Measurements from ENCODE around the gene FIP1L1. TPM values are rescaled to one million over a fixed set of nuclear protein-coding genes. Genes with fewer than 3 reads are reported as not detected.
"Not testable (repeated sequence)": the region's sequence is repeated elsewhere in the genome, so short reads cannot be mapped to it uniquely, and the experiment has no call there.

FIP1L1 gene, protein sequence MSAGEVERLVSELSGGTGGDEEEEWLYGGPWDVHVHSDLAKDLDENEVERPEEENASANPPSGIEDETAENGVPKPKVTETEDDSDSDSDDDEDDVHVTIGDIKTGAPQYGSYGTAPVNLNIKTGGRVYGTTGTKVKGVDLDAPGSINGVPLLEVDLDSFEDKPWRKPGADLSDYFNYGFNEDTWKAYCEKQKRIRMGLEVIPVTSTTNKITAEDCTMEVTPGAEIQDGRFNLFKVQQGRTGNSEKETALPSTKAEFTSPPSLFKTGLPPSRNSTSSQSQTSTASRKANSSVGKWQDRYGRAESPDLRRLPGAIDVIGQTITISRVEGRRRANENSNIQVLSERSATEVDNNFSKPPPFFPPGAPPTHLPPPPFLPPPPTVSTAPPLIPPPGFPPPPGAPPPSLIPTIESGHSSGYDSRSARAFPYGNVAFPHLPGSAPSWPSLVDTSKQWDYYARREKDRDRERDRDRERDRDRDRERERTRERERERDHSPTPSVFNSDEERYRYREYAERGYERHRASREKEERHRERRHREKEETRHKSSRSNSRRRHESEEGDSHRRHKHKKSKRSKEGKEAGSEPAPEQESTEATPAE
- total RNA-seq, result 10 to 100 TPM; 49.3 to 70.3 TPM

GRCh38 chr4:53377319-53378170, at the start of gene FIP1L1:
Gene FIP1L1 (plus strand): TSS chr4:53377641. CDS start chr4:53377839, 198 bp downstream.
- H3K27me3 Mint-ChIP-seq, result no peaks in the 10 kb centered on the region

GRCh38 chr4:53334916-53335315, 42.5 kb upstream of the FIP1L1 start:
- H3K4me1 Mint-ChIP-seq; H3K9me3 Mint-ChIP-seq; H3K4me3 Mint-ChIP-seq; H3K27me3 Mint-ChIP-seq; H3K27ac Mint-ChIP-seq; ATAC-seq (replicated peaks); H3K36me3 Mint-ChIP-seq (ENCODE audit: low read depth): not testable (repeated sequence)

More at GRCh38 chr4:53377319-53378170, at the start of gene FIP1L1:
- Mint-ChIP-seq H3K9me3 (no peaks in the 10 kb centered on the region), H3K4me3 (peak within 1 kb of the TSS; percentile 97), H3K4me1 (peaks cover 23% of the 10 kb centered on the region), H3K27ac (peak within 1 kb of the TSS; percentile 99), H3K36me3 (ENCODE audit: low read depth) (peaks cover 58% of the 10 kb centered on the region)
- peak; percentile 96 for ATAC-seq (replicated peaks)

GRCh38 chr4:53340145-53340544, 37.3 kb upstream of the FIP1L1 start:
- not testable (repeated sequence) for H3K4me3 Mint-ChIP-seq; H3K4me1 Mint-ChIP-seq; H3K9me3 Mint-ChIP-seq; H3K27me3 Mint-ChIP-seq; H3K27ac Mint-ChIP-seq; ATAC-seq (replicated peaks)
- H3K36me3 Mint-ChIP-seq (ENCODE audit: low read depth), result peaks cover 23% of the 10 kb centered on the region

- not testable (repeated sequence) for ATAC-seq (replicated peaks); H3K9me3 Mint-ChIP-seq; H3K27ac Mint-ChIP-seq; H3K4me3 Mint-ChIP-seq; H3K27me3 Mint-ChIP-seq; H3K4me1 Mint-ChIP-seq
- peaks cover 71% of the 10 kb centered on the region for H3K36me3 Mint-ChIP-seq (ENCODE audit: low read depth)
Observed at GRCh38 chr4:53346392-53346791, 31.0 kb upstream of the FIP1L1 start.

- Mint-ChIP-seq H3K4me1 (peaks cover 8% of the 10 kb centered on the region), H3K36me3 (ENCODE audit: low read depth) (peaks cover 76% of the 10 kb centered on the region), H3K4me3 (no peak overlapping the region), H3K27me3 (no peaks in the 10 kb centered on the region), H3K27ac (no peak overlapping the region), H3K9me3 (peaks cover 3% of the 10 kb centered on the region)
- ATAC-seq (replicated peaks), result no peak
Observed at GRCh38 chr4:53346920-53347852, 30.3 kb upstream of the FIP1L1 start.

DNA sequence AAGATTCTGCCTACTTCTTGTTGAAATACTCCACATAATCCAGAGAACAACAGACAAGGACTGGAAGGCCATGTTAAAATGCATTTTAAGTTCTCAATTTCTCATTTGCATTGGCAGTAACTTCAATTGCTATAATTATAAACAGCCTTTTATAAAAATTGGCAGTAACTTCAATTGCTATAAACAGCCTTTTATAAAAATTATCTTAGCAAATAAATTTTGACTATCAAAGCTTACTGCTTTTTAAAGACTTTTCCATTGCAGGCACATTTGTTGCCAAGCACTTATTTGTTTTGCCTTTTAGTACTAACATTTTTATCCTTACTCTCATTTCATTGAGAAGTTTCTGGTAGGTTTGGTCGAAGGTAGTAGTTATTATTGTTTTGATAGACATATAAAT, 29.4 kb upstream of the FIP1L1 start:
- Mint-ChIP-seq H3K9me3 (no peaks in the 10 kb centered on the region), H3K36me3 (ENCODE audit: low read depth) (peaks cover 78% of the 10 kb centered on the region), H3K27ac (no peak overlapping the region), H3K4me1 (peaks cover 8% of the 10 kb centered on the region), H3K4me3 (no peak overlapping the region), H3K27me3 (no peaks in the 10 kb centered on the region)
- ATAC-seq (replicated peaks), result no peak

DNA sequence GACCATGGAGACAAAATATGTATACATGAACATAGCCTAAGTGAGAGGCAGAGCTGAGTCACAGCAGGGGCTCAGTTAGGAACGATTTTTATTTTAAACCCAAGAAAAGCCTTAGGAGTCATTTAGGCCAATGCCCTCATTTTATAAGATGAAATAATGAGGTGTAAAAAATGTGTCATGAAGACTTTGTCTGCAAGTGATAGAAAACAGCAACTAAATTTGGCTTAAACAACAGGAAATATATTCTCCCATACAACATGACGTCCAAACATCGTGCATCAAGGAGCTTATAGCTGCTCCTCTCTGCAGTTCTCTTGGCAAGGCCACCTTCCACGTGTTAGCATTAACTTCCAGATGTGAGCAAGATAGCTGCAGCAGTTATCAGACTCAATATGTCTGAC, 28.4 kb upstream of the FIP1L1 start:
- Mint-ChIP-seq H3K27ac (no peak overlapping the region), H3K36me3 (ENCODE audit: low read depth) (peaks cover 79% of the 10 kb centered on the region), H3K4me1 (peaks cover 8% of the 10 kb centered on the region), H3K9me3 (no peaks in the 10 kb centered on the region), H3K27me3 (no peaks in the 10 kb centered on the region), H3K4me3 (no peak overlapping the region)
- ATAC-seq (replicated peaks), result no peak

DNA sequence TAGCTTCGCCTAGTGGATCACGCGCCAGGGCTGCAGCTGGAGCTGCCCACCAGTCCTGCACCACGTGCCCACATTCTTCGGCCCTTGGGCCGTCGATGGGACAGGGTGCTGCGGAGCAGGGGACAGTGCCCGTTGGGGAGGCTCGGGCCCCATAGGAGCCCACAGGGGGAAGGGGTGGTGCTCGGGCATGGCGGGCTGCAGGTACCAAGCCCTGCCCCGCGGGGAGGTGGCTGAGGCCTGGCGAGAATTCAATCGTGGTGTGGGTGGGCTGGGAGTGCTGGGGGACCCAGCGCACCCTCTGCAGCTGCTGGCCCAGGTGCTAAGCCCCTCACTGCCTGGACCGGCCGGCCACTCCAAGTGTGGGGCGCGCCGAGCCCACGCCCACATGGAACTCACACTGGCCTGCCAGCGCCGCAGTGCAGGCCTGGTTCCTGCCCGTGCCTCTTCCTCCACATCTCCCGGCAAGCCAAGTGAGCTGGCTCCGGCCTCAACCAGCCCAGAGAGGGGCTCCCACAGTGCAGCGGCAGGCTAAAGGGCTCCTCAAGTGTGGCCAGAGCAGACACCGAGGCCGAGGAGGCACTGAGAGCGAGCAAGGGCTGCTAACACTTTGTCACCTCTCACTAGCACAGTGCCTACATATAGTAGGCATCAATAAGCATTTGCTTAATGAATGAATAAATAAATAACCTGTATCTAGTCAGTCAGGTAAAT, 23.3 kb upstream of the FIP1L1 start:
- ATAC-seq (replicated peaks), result no peak
- no peaks in the 10 kb centered on the region for H3K9me3 Mint-ChIP-seq
- H3K36me3 Mint-ChIP-seq (ENCODE audit: low read depth), result peaks cover 51% of the 10 kb centered on the region
- H3K27ac Mint-ChIP-seq, result no peak overlapping the region
- H3K27me3 Mint-ChIP-seq, result no peaks in the 10 kb centered on the region
- H3K4me1 Mint-ChIP-seq, result peaks cover 8% of the 10 kb centered on the region
- no peak overlapping the region for H3K4me3 Mint-ChIP-seq

- Mint-ChIP-seq H3K4me3 (no peak overlapping the region), H3K27me3 (no peaks in the 10 kb centered on the region), H3K27ac (peak overlapping the region; percentile 33), H3K4me1 (peaks cover 22% of the 10 kb centered on the region), H3K9me3 (no peaks in the 10 kb centered on the region), H3K36me3 (ENCODE audit: low read depth) (peaks cover 33% of the 10 kb centered on the region)
- no peak for ATAC-seq (replicated peaks)
Observed at GRCh38 chr4:53355930-53356521, 21.4 kb upstream of the FIP1L1 start.

DNA sequence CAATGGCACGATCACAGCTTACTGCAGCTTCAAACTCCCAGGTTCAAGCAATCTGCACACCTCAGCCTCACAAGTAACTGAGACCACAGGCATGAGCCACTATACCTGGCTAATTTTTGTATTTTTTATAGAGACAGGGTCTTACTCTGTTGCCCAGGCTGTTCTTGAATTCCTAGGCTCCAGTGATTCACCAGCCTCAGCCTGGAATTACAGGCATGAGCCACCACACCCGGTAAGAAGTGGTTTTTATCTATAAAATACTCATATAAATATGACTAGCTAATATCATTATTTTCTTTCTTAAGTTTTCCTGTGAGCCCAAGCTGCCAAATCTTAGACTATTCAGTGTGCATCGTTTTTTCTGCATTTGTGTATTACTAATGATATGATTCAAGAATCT, 16.0 kb upstream of the FIP1L1 start:
- H3K4me3 Mint-ChIP-seq, result peak overlapping the region; percentile 46
- no peaks in the 10 kb centered on the region for H3K27me3 Mint-ChIP-seq

DNA sequence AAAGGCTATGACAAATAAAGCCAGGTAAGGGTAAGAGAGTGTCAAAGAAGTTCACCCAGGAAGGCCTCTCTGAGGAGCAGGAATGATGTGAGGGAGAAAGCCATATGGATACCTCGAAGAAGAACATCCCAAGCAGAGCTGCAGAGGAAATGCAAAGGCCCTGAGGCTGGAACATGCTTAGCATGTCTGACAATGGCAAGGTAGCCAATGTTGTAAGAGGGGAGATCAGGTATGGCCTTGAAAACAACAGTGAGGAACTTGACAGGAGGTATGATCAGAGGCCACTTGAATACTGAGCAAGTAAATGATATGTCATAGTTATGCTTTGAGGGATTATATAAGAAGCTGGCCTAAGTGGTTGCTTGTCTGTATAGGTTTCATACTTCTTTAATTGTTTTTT, 15.3 kb upstream of the FIP1L1 start:
- no peaks in the 10 kb centered on the region for H3K27me3 Mint-ChIP-seq
- H3K4me3 Mint-ChIP-seq, result peak overlapping the region; percentile 46
- H3K27ac Mint-ChIP-seq, result no peak overlapping the region
- no peaks in the 10 kb centered on the region for H3K9me3 Mint-ChIP-seq
- peaks cover 28% of the 10 kb centered on the region for H3K4me1 Mint-ChIP-seq
- no peak for ATAC-seq (replicated peaks)
- H3K36me3 Mint-ChIP-seq (ENCODE audit: low read depth), result peaks cover 16% of the 10 kb centered on the region

More for the DNA sequence above, 16.0 kb upstream of the FIP1L1 start:
- H3K9me3 Mint-ChIP-seq, result no peaks in the 10 kb centered on the region
- no peak overlapping the region for H3K27ac Mint-ChIP-seq
- peaks cover 28% of the 10 kb centered on the region for H3K4me1 Mint-ChIP-seq
- H3K36me3 Mint-ChIP-seq (ENCODE audit: low read depth), result peaks cover 16% of the 10 kb centered on the region
- ATAC-seq (replicated peaks), result no peak

- H3K9me3 Mint-ChIP-seq, result no peaks in the 10 kb centered on the region
- peak overlapping the region; percentile 90 for H3K4me3 Mint-ChIP-seq
- peaks cover 3% of the 10 kb centered on the region for H3K27me3 Mint-ChIP-seq
- no peak for ATAC-seq (replicated peaks)
- peaks cover 27% of the 10 kb centered on the region for H3K4me1 Mint-ChIP-seq
- peak overlapping the region; percentile 92 for H3K27ac Mint-ChIP-seq
- peaks cover 10% of the 10 kb centered on the region for H3K36me3 Mint-ChIP-seq (ENCODE audit: low read depth)
Observed at GRCh38 chr4:53364624-53365023, 12.8 kb upstream of the FIP1L1 start.

GRCh38 chr4:53365121-53365485, 12.3 kb upstream of the FIP1L1 start:
- H3K27me3 Mint-ChIP-seq, result peaks cover 8% of the 10 kb centered on the region
- H3K36me3 Mint-ChIP-seq (ENCODE audit: low read depth), result peaks cover 10% of the 10 kb centered on the region
- peak overlapping the region; percentile 92 for H3K27ac Mint-ChIP-seq
- H3K4me3 Mint-ChIP-seq, result peak overlapping the region; percentile 90
- peaks cover 23% of the 10 kb centered on the region for H3K4me1 Mint-ChIP-seq
- ATAC-seq (replicated peaks), result no peak
- no peaks in the 10 kb centered on the region for H3K9me3 Mint-ChIP-seq
